Bronchial epithelial cell (primary cell): ENCODE measurements around the gene MRPS25. TPM values are rescaled to one million over a fixed set of nuclear protein-coding genes. Genes with fewer than 3 reads are reported as not detected.
A peak's percentile ranks its signal among the peaks of the same experiment; 100 is the strongest.

Experiments
- DNase-seq: peaks from one replicate; pipeline ENCODE4 v3.0.0-alpha.2; 2010; ENCODE audit warnings: low read depth
- FAIRE-seq: peaks from 2 replicates; lab custom pipeline; 2011; peaks lifted over from hg19 to GRCh38; lab: Jason Lieb, UNC
- H3K27me3 ChIP-seq: 2 replicates; pipeline ENCODE4 v1.5.1; 2011; ENCODE audit warnings: low read length; ENCODE audit not compliant: control insufficient read depth, insufficient read depth
- H3K36me3 ChIP-seq: 2 replicates; pipeline ENCODE4 v1.5.1; 2011; ENCODE audit warnings: low read length; ENCODE audit not compliant: control insufficient read depth, insufficient read depth
- H3K4me3 ChIP-seq: 2 replicates; pipeline ENCODE4 v1.5.1; 2011; ENCODE audit warnings: mild to moderate bottlenecking, low read depth, low read length, control low read depth
- total RNA-seq: library from RNA; depleted of rRNA; stranded (reverse); fragments of >200 nt; gene quantifications from 2 replicates; pipeline ENCODE4 v1.2.1, GENCODE V29; 2014
- TF ChIP-seq, protein P1 (sequence below): IDR thresholded peaks from 2 replicates; pipeline ENCODE4 v1.5.1; 2011; ENCODE audit warnings: mild to moderate bottlenecking, moderate library complexity, low read length, control low read depth, inconsistent platforms; ENCODE audit not compliant: insufficient read depth, severe bottlenecking

MRPS25 gene
- total RNA-seq, 1 donor from 2014 or later: 11.1 TPM

DNA sequence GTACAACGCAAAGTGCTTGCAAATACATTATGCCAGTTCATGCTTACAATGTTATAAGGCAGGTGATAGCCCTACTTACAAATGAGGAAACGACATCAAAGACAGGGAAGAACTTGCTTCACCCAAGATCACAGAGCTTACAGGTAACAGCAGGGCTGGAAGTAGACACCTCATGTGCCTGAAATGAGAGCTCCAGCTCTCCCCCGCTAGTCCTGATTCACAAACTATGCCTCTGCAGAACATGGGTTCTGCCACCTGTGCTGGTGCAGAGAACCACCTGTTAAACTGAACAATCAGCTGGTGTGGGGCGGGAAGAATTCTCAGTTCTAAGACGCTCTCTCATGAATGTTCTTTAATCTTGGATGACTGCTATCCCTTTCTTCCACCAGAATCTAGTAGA is 26.5 kb upstream of the MRPS25 start:
- no peaks in the 10 kb centered on the region for H3K27me3 ChIP-seq
- TF ChIP-seq, protein P1, sequence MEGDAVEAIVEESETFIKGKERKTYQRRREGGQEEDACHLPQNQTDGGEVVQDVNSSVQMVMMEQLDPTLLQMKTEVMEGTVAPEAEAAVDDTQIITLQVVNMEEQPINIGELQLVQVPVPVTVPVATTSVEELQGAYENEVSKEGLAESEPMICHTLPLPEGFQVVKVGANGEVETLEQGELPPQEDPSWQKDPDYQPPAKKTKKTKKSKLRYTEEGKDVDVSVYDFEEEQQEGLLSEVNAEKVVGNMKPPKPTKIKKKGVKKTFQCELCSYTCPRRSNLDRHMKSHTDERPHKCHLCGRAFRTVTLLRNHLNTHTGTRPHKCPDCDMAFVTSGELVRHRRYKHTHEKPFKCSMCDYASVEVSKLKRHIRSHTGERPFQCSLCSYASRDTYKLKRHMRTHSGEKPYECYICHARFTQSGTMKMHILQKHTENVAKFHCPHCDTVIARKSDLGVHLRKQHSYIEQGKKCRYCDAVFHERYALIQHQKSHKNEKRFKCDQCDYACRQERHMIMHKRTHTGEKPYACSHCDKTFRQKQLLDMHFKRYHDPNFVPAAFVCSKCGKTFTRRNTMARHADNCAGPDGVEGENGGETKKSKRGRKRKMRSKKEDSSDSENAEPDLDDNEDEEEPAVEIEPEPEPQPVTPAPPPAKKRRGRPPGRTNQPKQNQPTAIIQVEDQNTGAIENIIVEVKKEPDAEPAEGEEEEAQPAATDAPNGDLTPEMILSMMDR: no peak
- peaks cover 20% of the 10 kb centered on the region for H3K36me3 ChIP-seq
- no peak overlapping the region for H3K4me3 ChIP-seq
- DNase-seq: no peak
- peak; percentile 13 for FAIRE-seq

DNA sequence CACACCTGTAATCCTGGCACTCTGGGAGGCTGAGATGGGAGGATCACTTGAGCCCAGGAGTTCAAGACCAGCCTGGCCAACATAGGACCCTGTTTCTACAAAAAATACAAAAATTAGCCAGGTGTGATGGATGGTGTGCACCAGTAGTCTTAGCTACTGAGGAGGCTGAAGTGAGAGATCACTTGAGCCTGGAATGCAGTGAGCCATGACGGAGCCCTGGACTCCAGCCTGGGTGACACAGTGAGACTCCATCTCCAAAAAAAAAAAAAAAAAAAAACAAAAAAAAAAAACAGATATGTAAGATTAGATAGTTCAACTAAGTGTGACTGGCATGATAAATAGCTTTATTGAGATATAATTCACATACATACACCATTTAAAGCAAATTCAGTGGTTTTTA is 24.1 kb upstream of the MRPS25 start:
- FAIRE-seq: no peak
- TF ChIP-seq, protein P1: no peak
- peaks cover 15% of the 10 kb centered on the region for H3K36me3 ChIP-seq

DNA sequence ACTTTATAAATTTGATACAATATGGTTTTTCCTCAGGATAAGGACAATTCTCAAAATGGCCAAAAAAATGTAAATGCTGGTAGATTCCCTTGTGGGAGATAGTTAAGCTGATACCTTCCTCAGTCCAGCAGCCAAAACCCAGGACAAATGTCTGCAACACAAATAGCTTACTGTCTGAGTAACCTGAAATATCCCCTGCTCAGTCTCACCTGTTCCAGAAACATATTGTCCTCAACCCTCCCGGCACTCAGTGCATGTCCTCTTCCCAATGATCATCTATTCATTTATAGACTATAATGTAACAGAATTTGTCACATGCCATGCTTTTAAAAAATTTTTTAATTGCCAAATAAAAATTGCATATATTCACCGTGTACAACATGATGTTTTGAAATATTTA is 21.6 kb upstream of the MRPS25 start:
- no peak overlapping the region for H3K4me3 ChIP-seq
- FAIRE-seq (no peak), DNase-seq (no peak)
- H3K36me3 ChIP-seq: peaks cover 19% of the 10 kb centered on the region
- no peaks in the 10 kb centered on the region for H3K27me3 ChIP-seq
- TF ChIP-seq, protein P1: no peak

More for the DNA sequence above, 24.1 kb upstream of the MRPS25 start:
- no peak for DNase-seq
- H3K27me3 ChIP-seq: no peaks in the 10 kb centered on the region
- H3K4me3 ChIP-seq: no peak overlapping the region

DNA sequence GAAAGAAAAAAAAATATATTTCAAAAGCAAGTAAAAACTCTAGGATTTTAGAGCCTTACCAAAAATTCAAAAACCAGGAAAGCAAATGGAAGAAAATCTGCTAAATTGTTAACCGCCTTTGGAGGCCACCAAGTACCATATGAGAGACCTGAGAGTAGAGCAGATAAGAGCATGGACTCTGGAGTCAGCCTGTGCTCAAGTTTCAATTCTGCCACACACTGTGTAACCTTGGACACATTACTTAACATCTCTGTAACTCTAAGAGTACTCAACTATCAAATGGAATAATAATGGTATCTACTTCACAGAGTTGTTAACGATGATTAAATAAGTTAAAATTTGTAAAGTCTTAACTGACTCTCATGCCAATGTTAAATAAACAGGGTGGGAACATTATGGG is 21.1 kb upstream of the MRPS25 start:
- DNase-seq (no peak), FAIRE-seq (no peak)
- H3K4me3 ChIP-seq: no peak overlapping the region
- H3K36me3 ChIP-seq: peaks cover 17% of the 10 kb centered on the region
- no peaks in the 10 kb centered on the region for H3K27me3 ChIP-seq
- TF ChIP-seq, protein P1: no peak

DNA sequence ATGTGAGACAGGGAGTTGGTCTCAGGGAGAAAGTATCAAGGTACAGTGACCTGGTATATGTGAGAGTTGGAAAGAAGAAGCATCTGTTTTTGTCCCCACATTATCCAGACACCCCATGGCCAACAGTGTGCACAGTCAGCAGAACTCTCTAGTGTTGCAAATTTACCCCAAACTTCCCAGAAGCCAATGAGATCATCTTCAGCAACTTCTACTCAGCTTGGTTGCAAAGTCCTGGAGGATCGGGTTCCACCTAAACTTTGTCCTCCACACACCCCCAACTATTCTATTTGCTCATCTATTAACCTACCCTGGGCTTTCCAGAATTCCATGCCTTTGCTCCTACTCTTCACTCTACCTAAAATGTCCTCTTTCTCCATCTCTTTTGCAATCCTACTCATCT is 18.1 kb upstream of the MRPS25 start:
- FAIRE-seq (no peak), DNase-seq (no peak)
- no peaks in the 10 kb centered on the region for H3K27me3 ChIP-seq
- H3K36me3 ChIP-seq: peaks cover 14% of the 10 kb centered on the region
- H3K4me3 ChIP-seq: no peak overlapping the region
- TF ChIP-seq, protein P1: no peak

DNA sequence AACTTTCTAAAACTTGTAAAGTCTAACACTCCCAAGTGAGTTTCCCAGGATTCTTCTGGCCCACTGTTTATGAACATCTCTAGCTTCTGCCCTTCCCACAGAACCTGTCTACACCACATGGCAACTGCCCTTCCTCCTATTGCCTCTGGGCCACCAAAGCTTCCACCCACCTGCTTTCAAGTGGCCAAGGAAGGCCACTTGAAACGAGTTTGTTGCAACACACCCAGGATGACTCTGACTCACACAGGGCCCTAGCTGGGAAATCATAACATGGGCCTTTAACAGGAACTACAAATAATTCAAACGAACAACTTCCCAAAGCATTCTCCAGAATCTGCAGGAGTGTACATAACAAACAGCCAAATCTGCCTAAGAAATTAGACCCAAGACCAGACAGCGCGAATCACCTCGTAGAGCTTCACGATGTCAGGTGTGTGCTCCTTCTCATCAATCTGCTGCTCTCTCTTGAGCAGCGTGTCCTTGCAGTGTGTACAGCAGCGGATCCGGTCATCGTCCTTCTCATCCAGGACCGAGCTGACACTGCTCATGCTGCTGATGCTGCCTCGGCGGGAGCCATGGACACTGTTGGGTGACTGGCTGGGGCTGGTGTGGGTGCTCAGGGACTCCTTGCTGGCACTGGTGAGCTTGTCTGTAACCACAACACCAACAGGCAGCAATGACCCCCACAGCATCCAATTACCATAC is 17.0 kb upstream of the MRPS25 start:
- Histone ChIP-seq H3K27me3 (no peaks in the 10 kb centered on the region), H3K4me3 (no peak overlapping the region), H3K36me3 (peaks cover 20% of the 10 kb centered on the region)
- DNase-seq (peak; percentile 61), FAIRE-seq (no peak)
- TF ChIP-seq, protein P1: no peak
